NCI-H345 (cell line): ENCODE measurements around the gene NID2.

Experiments
- DNase-seq: peaks from one replicate; lab custom pipeline; 2025; lab: John Stamatoyannopoulos, UW

NID2 gene, protein sequence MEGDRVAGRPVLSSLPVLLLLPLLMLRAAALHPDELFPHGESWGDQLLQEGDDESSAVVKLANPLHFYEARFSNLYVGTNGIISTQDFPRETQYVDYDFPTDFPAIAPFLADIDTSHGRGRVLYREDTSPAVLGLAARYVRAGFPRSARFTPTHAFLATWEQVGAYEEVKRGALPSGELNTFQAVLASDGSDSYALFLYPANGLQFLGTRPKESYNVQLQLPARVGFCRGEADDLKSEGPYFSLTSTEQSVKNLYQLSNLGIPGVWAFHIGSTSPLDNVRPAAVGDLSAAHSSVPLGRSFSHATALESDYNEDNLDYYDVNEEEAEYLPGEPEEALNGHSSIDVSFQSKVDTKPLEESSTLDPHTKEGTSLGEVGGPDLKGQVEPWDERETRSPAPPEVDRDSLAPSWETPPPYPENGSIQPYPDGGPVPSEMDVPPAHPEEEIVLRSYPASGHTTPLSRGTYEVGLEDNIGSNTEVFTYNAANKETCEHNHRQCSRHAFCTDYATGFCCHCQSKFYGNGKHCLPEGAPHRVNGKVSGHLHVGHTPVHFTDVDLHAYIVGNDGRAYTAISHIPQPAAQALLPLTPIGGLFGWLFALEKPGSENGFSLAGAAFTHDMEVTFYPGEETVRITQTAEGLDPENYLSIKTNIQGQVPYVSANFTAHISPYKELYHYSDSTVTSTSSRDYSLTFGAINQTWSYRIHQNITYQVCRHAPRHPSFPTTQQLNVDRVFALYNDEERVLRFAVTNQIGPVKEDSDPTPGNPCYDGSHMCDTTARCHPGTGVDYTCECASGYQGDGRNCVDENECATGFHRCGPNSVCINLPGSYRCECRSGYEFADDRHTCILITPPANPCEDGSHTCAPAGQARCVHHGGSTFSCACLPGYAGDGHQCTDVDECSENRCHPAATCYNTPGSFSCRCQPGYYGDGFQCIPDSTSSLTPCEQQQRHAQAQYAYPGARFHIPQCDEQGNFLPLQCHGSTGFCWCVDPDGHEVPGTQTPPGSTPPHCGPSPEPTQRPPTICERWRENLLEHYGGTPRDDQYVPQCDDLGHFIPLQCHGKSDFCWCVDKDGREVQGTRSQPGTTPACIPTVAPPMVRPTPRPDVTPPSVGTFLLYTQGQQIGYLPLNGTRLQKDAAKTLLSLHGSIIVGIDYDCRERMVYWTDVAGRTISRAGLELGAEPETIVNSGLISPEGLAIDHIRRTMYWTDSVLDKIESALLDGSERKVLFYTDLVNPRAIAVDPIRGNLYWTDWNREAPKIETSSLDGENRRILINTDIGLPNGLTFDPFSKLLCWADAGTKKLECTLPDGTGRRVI (N-terminal part only)

GRCh38 chr14:52068615-52069306, at the start of gene NID2:
TSS of gene NID2 (minus strand) at chr14:52069059. CDS start at chr14:52068994, 65 bp downstream.
- peak; percentile 24 for DNase-seq

DNA sequence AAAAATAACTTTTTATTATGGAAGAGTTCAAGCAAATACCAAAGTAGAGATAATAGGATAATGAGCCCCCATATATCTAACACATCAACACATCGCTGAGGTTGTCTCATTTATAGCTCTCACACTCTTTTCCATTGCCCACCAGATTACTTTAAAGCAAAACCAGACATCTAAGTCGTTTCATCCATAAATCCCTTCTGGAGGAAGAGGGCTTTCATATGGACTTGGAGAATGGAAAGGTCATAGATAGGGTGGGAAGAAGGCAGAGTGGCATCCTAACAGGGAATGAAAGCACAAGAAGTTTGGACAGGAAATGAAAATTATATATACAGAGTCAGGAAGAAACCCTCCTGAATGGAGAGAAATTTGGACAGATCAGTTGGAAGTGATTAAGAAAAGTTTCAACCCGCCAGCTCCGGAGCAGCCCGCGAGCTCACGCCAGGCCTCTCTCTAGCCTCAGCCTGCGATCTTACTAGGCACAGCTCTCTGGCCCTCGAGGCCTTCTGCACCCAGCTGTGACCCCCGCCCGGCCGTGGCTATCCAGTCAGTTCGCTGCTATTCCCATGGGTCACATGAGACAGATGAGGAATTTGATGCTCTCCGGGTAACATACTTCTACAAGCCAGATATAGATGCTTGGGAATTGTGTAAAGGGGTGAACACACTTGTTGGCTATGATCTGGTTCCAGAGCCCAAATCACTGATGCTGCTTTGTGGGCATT, 48.4 kb upstream of the NID2 start:
- DNase-seq = no peak

GRCh38 chr14:52115286-52115685, 46.4 kb upstream of the NID2 start:
- DNase-seq = no peak

GRCh38 chr14:52112336-52113018, 43.6 kb upstream of the NID2 start:
- no peak for DNase-seq

GRCh38 chr14:52111583-52111982, 42.7 kb upstream of the NID2 start:
- no peak for DNase-seq

GRCh38 chr14:52110441-52111086, 41.7 kb upstream of the NID2 start:
- no peak for DNase-seq

DNA sequence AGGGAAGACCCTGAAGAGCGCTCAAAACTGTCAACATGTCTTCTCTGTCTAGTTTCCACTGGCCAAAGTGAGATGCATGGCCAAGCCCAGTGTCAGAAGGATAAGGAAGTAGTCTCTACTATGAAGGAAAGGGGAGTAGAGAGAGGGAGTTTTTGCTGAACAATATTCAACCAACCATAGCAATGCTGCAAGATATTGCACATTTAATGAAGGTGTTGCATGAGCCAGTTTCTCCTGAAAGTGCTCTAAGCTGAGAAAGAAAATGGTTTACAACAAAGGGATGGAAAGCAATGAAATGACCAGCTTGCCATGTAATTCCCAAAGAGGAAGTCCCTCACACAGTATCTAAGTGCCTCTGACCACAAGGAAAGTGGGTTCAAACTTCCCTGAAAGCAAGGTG, 40.0 kb upstream of the NID2 start:
- DNase-seq = no peak

GRCh38 chr14:52106840-52107239, 38.0 kb upstream of the NID2 start:
- DNase-seq = no peak

DNA sequence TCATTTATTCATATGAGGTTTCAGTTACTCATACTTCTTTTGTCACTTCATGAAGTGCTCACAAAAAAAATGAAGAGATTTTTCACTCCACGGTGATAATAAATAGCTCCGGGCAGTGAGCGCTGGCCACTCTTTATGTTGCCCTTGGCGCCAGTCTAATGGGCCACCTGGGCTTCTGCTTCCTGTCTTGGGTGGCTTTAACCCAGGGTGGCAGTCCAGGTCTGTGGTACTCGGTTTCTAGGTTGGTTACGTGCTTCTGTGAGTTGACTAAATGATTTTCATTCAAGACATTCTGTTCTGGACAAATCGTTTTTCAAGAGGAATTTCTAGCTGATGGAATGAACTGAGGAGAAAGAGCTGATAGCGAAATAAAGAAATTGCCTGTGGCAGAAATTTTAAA, 34.6 kb upstream of the NID2 start:
- DNase-seq = no peak

DNA sequence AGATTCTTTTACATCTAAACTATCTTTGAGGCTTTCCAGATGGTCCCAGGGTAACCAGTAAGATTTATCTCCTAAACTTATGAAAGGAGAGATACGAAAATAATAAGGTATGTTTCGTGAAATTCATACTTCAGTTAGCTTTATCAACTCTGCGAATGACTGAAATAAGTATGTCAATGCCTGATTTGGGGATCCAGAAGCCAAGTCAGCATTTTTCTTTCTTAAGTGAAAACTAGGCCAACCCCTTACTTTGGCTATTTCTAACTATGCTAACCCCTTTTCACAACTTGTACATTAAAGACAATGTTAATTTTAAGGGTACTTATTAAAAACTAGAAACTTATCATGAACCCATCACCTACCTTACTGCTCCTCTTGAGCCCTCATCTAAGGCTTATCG, 26.9 kb upstream of the NID2 start:
- DNase-seq = no peak

GRCh38 chr14:52095336-52095735, 26.5 kb upstream of the NID2 start:
- DNase-seq = no peak

- no peak for DNase-seq
Measured at GRCh38 chr14:52094546-52095271, 25.9 kb upstream of the NID2 start.

DNA sequence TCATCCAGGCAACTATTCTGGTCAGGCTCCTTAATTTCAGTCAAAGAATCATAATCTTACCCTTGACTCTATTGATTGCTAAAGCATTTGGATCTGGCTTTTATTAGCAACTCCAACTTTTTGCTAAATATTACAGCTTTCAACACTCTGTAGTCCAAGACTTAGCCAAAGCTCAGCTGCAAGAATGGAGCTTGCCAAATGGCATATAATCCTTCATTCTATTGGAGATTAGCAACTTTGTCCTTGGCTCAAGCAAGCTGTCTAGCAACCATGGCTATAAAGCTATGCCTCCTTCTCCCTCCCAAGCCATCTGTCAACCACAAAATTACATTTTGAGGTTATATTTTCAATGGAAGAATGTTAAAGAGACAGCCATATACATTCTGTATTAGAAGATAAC, 23.1 kb upstream of the NID2 start:
- DNase-seq = no peak

DNA sequence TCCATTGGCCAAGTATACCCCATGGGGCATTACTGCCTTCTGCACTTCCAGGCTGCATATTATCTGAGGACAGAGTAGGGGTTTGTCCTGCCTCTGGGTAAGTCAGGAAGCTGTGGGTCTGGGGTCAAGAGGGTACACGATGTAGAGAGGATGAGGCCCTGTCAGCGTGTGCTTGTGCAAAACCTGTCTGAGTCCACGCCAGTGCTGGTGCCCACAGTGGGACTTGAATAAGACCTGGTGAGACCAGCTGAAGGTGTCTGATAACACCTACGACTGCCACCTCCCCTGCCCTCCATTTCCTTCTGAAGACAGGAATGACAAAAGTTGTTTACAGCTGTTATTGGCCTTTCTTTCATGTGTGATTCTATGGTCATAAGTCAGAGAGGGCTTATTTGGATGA, 22.1 kb upstream of the NID2 start:
- DNase-seq = no peak

- no peak for DNase-seq
Measured at GRCh38 chr14:52089218-52089617, 20.4 kb upstream of the NID2 start.

DNA sequence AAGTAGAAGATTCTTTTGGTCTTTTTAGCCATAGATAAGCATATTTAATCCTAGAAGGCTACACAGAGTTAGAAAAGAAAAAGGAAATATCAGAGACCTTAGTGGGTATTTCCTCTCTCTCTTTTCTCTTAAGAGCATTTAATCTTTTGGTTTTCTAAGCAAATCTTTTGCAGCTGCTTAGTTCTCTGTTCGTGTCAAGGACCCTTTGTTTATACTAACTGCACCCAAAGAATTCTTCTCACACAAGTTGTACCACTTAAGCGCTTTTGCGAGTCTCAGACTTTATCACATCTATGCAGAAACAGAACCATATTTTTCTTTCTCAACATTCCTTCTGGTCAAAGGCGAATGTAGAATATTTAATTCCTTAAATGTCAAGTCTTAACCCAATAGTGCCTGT, 17.9 kb upstream of the NID2 start:
- DNase-seq = no peak

- no peak for DNase-seq
Measured at GRCh38 chr14:52082903-52083302, 14.0 kb upstream of the NID2 start.

- no peak for DNase-seq
Measured at GRCh38 chr14:52081964-52082363, 13.1 kb upstream of the NID2 start.
